IPS-NIHi11 (cell line): ENCODE results near the gene LHPP.
"Not testable (repeated sequence)": the region's sequence is repeated elsewhere in the genome, so short reads cannot be mapped to it uniquely, and the experiment has no call there.

Source experiments
- DNase-seq: peaks from one replicate; pipeline ENCODE4 v3.0.0; 2012; ENCODE audit warnings: mixed read lengths, low spot score

Gene LHPP

DNA sequence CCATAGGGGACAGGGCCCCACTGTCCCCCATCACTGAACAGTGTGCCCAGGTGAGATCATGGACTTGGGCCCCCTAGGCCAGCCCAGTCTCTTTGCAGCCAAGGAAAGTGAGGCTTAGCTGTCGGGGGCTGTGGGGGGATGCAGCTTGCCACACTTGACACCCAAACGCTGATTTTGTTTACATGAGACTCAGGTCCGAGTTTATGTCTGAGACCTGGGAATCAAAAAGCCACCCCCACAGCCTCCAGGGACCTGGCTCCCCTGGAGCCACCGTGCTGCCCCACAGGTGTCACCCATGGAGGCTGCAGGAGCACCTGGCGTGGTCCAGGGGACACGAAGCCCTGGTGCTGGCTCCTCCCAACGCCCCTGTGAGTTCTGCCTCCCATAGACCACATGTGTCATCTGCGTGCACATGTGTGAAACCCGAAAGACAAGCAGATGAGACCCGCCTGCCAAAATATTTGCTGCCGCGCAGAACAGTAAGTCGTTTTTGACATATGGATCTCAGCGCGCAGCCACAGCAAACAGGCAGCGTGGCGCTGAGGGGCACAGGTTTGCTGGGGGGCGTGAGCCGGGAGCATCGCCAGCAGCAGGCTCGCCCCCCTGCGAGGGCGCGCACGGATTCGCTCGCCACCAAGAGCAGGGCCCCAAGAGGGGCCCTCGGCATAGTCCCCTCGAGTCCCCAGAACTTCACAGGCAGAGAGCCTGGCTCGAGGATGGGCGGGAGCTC lies 112.3 kb downstream of the LHPP start:
- DNase-seq = no peak

DNA sequence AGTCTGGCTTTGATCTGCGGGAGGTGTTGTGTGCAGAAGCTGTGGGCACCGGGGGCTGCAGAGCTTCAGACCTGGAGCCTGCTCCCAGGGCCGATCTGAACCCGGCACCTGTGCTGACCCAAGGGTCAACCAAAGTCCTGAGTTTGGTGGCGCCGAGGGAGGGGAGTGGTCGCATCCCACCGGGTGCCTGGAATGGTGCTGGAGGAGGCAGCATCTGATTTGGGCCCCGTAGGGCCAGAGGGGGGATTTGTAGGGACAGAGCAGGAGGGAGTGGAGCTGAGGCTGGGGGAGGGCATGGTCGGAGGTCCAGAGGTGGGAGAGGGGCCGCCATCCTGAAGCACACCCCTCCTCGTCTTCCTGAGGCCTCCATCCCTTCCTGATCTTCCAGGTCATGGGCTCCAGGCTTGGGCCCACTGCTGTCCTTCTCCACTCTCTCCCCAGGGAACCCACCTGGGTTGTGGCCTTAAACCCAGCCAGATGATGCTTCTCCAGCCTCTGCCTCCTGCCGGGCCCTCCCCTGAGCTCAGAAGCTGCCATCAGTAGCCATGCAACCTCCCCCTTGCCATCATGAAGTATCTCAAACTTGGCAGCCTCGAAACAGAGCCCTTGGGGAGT lies 112.9 kb downstream of the LHPP start:
- no peak for DNase-seq

DNA sequence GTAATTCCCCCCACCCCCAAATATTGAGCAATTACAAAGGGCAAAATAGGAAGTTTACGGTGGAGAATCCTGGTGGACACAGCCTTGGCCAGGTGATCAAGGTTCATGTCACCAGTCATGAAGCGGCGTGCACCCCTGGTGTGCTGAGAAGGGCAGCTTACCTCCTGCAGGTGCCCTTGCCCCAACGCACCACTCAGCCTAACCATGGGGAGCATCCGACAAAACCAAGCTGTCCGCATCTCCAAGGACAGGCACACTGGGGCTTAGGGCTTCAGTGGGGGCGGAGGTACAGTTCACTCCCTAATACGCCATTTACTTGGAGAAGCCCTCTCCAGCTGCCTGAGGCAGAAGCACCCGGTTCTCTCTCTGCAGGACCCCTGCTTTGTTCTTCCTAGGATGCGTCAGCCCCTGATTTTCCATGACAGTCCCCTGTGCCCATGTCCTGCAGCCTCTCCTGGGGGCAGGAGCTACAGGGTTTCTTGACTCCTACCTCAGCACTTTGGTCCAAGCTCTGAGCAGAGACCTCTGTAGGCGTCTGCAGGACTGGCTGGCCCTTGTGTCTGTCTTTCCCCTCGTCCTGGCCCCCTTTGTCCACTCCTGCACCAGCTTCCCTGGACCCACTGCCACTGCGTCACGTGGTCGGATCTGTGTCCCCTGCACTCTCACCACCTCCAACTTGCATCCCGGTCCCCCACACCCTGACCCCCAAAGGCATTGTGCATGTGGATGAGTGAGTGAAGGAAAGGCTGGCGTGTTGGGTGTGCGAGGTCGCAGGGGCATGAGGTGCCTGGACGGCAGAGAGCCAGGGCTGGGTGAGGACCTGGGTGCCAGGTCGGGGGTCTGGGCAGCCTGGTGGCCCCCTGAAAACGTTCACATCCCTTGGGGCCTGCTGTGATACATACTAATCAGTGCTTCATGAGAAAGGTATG lies 113.7 kb downstream of the LHPP start:
- no peak for DNase-seq

DNA sequence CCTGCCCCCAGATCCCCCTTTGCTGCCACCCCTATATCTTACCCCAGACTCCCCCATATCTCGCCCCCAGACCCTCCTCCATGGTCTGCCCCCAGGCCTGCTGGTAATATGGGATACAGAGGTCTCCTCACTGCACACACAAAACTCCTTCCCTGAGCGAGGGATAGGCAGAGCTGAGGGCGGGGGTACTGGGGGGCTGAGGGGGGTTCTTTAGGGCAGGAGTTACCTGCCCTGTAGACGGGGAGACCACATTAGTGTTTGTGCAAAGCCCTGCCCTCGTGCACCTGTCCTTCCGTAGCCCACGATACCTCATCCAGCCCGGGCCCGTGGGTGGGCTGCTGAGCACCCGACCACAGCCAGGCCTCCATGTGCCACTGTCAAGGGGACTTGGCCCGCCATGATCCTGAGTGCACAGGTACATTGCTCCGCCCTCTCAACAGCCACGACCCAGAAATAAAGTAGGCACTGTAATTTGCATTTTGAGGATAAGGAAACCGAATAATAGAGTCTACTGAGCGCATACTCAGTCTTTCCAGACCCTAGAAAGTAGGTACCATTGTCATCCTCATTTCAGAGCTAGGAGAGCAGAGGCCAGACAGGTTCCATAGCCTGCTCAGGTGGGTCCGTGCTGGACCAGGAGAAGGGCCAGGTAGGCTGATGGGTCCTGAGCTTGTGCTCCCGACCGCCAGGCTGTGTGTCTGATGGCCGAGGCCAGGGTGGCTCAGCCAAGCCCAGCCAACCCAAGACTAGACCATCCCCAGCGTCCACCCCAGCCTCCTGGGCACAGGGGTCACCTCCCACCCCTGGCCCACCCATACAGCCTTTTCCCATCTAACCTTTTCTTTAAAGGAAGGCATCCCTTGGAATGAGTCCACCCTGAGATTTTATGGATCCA lies 115.2 kb downstream of the LHPP start:
- no peak for DNase-seq

- DNase-seq = no peak
Measured at GRCh38 chr10:124577651-124578050, 116.0 kb downstream of the LHPP start.

GRCh38 chr10:124578231-124579010 lies 116.8 kb downstream of the LHPP start:
- no peak for DNase-seq

DNA sequence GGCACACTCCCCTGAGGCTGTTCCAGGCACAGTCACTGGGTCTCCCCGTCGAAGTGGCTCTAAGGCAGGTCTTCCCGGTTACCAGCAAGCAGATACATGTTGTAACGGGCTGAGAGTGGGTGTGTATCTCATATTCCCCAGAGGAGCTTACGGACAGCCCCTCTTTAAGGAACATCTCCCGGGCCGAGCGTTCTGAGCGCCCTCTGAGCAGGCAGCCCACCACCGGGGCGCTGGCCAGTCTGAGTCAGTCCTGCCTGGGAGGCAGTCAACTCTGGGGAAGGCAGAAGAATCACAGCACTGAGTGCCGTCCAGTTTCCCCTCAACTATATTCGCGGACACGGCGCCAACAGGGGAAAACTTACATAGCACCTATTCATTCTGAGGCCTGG lies 117.4 kb downstream of the LHPP start:
- no peak for DNase-seq

DNA sequence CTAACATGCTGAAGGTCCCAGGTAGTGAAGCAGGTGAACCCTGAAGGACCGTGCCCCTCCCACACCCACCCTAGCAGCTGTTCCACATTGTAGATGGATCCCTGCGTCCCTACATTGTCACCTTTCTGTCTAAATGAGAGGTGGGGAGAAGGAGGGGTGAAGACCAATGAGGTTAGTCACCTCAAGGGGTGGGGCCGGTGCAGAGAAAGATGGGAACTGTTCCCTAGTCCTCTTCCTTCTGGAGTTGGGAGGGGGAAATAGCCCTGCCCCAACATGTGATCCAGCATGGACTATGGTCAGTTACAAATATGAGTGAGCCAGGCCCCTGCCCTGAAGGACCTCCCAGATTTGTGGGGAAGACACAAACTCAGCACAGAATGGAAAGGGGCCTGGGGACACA lies 124.5 kb downstream of the LHPP start:
- DNase-seq = no peak

DNA sequence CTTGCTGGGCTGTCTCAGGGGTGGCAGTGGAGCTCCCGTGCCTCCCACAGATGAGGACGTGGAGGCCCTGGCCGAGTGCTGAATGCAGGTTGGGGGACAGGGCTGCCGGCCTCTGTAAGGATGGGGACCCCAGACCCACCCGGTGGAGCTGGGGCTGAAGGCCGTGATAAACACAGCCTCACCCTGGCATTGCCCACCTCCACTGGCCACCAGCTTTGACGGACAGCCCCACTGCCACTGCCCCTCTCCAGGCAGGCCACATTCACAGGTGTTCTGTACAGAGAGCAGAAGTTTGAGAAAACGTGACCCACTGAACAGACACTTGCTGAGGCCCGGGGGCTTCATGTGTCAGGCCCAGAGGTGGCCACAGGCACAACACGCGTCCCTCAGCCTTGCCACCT lies 126.2 kb downstream of the LHPP start:
- DNase-seq = no peak

- not testable (repeated sequence) for DNase-seq
Measured at GRCh38 chr10:124588341-124588735, 126.7 kb downstream of the LHPP start.

- DNase-seq = no peak
Measured at GRCh38 chr10:124588736-124589490, 127.3 kb downstream of the LHPP start.

- no peak for DNase-seq
Measured at GRCh38 chr10:124589491-124590041, 127.9 kb downstream of the LHPP start.

GRCh38 chr10:124590216-124591122 lies 128.8 kb downstream of the LHPP start:
- no peak for DNase-seq

DNA sequence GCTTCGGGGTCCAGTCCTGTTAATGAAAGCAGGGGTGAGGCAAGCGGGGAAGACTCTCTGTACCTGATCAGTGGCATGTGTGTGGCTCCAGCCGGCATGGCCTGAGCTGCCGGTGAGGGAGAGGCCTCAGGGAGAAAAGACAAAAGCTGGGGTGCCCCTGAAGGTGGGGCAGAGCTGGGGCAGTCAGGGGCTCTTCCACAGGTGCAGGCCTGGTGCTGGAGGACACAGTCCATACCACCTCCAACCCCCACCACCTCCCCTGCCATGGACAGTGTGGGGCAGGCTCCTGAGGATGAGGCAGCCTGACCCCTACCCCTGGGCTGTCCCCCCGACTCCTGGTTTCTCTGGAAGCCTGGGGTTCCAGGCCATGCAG lies 129.5 kb downstream of the LHPP start:
- no peak for DNase-seq

GRCh38 chr10:124592101-124592500 lies 130.5 kb downstream of the LHPP start:
- no peak for DNase-seq

DNA sequence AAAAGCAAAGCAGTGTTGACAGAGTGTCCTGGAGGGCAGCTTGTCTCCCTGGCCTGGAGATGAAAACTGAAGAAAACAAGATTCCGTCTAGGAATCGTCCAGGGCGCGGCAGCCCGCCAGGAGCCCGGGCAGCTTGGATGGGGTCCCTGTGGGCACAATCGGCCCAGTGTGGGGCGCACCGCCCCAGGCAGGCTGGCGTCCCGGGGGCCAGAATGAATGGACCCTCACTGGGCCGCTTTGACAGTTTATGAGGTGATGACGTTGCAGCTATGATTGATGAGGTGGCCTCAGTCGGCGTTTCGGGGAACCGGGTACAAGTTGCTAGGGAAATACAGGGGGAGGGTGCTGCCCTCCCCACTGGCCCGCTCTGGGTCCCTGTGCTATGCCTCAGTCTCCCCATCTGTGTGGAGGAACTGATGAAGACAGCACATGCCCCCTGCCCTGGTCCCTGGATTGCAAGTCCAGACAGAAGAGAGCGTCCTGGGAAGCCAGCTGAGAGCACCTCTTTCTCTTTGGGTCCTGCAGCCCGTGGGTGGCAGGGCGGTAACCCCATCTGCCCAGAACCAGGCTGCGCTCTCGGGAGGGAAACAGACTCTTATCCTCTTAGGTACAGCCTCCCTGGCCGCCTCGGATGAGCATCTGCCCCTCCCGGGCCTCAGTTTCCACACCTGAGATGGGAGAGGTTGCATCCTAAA lies 131.3 kb downstream of the LHPP start:
- DNase-seq = no peak

GRCh38 chr10:124593431-124593985 lies 131.9 kb downstream of the LHPP start:
- no peak for DNase-seq

- no peak for DNase-seq
Measured at GRCh38 chr10:124594240-124594639, 132.6 kb downstream of the LHPP start.
